HG02798 (cell line): ENCODE measurements around the gene CELA3B.
"Not testable (repeated sequence)": the region's sequence is repeated elsewhere in the genome, so short reads cannot be mapped to it uniquely, and the experiment has no call there.

ENCODE experiments used
- ATAC-seq: cut with Tn5 transposase; IDR thresholded peaks from one replicate; pipeline ENCODE4 v1.9.1; 2021; ENCODE audit warnings: mild to moderate bottlenecking; ENCODE audit not compliant: unreplicated experiment, poor library complexity

Gene CELA3B

DNA sequence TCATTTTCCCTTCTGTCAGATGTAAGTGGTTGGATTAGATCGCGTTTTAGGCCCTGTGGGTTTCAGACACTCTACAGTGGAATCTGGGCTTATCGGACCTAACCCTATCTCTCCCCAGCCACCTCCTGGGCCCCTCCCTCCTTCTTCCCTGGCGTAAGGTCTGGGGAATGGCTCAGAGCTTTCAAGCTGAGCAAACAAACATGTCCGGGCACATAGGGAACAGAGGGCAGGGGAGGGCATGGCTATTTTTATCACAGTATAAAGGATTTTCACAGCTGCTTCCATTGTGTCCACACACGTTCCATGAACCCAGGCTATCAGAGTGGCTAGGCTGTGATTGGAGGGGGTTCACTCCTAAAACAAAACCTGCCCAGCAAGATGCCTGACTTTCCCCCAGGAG lies 2.1 kb upstream of the CELA3B start:
- ATAC-seq: not testable (repeated sequence)

DNA sequence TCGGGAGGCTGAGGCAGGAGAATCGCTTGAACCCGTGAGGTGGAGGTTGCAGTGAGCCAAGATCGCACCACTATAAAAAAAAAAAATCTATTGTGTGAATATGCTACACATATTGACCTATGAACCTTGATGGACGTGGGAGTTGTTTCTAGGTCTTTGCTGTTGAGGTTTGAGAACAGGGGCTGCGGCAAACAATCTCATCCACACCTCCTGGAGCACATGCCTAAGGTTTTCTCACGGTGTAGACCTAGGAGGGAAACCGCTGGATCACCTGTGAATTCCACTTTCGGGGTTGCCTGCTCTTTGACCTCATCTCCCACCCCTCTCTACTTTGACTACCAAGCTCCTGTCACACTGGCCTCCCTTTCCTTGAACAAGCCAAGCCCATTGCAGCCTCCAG lies 1.5 kb upstream of the CELA3B start:
- not testable (repeated sequence) for ATAC-seq

- not testable (repeated sequence) for ATAC-seq
Observed at GRCh38 chr1:21978209-21978608, 1.4 kb downstream of the CELA3B start.

GRCh38 chr1:21980515-21981220 lies 3.8 kb downstream of the CELA3B start:
- not testable (repeated sequence) for ATAC-seq

DNA sequence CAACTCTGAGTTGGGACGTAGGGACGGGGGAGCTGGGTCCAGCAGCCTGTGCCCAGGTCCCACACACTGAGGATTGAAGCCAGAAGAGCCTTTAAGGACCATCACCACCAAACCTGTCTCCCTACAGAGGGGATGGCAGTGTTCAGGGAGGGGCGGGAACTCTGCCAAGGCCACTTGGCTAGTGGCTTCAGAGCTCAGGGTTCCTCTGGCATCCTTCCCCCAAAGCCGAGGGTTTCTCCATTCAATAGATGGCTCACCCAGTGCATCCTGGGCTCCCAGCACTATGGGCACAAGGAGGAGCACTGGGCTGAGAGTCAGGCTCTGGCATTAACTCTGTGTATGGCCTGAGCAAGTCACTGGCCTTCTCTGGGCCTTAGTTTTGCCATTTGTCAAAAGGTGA lies 4.4 kb downstream of the CELA3B start:
- ATAC-seq: not testable (repeated sequence)

DNA sequence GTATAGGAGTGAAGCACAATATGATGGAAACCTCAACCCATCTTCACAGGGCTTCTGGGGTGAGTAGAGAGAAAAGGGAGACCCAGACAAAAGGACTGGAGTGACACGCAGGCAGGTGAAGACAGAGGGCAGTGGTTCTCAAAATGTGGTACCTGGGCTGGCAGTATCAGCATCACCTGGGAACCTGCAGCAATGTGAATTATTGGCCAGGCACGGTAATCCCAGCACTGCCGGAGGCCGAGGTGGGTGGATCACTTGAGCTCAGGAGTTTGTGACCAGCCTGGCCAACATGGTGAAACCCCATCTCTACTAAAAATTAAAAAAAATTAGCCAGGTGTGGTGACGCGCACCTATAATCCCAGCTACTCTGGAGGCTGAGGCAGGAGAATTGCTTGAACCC lies 5.3 kb downstream of the CELA3B start:
- not testable (repeated sequence) for ATAC-seq

- ATAC-seq: not testable (repeated sequence)
Observed at GRCh38 chr1:21983539-21983938, 6.7 kb downstream of the CELA3B start.

DNA sequence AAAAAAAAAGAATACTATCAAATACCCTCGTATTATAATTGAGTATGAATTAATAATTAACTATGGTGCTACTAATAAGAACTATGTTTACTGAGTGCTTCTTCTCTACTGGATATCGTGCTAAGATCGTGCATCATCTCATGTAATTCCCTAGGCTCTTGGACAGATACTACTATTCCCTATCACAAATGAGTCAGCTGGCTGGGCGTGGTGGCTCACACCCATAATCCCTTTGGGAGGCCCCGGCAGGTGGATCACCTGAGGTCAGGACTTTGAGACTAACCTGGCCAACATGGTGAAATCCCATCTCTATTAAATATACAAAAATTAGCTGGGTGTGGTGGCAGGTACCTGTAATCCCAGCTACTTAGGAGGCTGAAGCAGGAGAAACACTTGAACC lies 9.1 kb downstream of the CELA3B start:
- ATAC-seq: not testable (repeated sequence)

DNA sequence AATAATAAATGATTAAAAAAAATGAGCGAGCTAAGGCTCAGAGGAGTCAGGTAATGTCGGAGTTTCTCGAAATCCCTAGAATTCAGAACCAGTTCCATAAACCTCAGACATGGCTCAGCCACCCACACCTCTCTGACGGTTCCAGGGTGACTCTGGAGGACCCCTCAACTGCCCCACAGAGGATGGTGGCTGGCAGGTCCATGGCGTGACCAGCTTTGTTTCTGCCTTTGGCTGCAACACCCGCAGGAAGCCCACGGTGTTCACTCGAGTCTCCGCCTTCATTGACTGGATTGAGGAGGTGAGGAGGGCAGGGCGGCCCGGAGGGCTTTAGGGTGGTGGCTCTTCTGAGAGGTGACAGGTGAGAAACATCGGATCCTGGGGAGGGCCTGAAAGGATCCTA lies 9.6 kb downstream of the CELA3B start:
- ATAC-seq: not testable (repeated sequence)

- not testable (repeated sequence) for ATAC-seq
Observed at GRCh38 chr1:21989672-21990393, 13.0 kb downstream of the CELA3B start.

DNA sequence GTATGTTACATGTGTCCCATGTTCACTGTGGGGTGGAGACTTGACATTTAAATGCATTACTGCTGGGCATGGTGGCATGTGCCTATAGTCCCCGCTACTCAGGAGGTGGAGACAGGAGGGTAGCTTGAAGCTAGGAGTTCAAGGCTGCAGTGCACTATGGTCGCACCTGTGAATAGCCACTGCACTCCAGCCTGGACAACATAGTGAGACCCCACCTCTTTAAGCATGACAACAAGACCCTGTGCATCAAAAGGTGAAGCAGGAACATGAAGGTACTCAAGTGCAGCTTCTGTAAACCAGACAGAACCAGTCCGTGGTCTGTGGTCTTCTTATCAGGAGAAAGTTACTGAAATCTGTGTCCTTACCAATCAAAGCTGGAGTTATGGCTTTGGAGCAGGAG lies 15.4 kb downstream of the CELA3B start:
- ATAC-seq: not testable (repeated sequence)

DNA sequence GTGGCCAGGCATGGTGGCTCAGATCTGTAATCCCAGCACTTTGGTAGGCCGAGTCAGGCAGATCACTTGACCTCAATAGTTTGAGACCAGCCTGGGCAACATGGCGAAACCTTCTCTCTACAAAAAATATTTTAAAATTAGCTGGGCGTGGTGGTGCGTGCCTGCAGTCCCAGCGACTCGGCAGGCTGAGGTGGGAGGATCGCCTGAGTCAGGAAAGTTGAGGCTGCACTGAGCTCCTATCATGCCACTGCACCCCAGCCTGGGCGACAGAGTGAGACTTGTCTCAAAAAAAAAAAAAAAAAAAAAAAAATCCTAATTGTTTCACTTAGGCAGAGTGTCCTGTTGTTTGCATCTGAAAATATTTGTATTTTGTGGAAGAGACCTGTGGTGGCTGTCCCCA lies 17.9 kb downstream of the CELA3B start:
- ATAC-seq: not testable (repeated sequence)

DNA sequence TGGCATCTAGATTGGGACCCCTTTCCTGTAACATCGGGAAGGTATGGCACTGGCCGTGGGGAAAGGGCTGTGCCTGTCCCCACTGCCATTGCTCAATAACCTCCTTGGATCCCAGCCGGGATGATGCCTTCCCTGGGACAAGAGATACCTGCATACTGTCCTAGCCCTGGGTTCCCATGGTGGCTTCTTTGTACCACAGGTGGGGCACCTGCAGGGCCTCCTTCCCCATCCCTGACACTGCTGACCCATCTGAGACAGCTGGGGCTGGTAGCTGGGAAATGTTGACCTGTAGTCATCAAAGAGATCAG lies 19.8 kb downstream of the CELA3B start:
- ATAC-seq: not testable (repeated sequence)

GRCh38 chr1:21997891-21998623 lies 21.2 kb downstream of the CELA3B start:
- ATAC-seq: not testable (repeated sequence)

DNA sequence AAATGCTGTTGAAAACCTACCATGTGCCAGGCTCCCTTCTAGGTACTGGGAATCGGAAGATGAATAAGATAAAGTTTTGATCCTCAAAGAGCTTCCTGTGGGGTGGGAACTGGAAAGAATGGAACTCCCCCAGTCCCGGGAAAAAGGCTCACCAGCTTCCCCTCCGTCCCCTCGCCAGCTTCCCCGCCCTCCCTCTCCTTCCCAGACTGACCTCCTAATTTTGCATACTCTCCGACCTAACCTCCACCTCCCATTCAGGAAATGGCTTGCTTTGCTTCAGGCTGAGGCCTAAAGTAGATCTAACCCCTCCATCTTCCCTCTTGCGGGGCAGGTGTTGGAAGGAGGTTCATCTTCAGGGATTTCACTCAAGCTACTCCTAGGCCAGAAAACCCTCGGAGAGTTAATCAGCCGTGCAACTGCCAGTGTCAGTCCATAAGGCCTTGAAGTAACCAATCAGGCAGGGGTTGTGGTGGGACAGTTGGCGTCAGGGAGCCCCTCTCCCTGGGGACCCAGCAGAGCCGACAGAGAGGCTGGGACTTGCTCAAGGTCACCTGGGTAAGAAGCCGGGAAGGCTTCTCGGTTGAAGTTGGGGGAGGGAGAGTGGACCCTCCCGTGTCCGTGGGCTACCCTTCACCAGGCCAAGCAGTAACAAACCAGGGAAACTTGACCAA lies 21.9 kb downstream of the CELA3B start:
- not testable (repeated sequence) for ATAC-seq

DNA sequence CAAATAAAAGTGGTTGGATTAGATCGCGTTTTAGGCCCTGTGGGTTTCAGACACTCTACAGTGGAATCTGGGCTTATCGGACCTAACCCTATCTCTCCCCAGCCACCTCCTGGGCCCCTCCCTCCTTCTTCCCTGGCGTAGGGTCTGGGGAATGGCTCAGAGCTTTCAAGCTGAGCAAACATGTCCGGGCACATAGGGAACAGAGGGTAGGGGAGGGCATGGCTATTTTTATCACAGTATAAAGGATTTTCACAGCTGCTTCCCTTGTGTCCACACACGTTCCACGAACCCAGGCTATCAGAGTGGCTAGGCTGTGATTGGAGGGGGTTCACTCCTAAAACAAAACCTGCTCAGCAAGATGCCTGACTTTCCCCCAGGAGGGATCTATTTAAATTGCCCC lies 22.8 kb downstream of the CELA3B start:
- ATAC-seq: not testable (repeated sequence)

DNA sequence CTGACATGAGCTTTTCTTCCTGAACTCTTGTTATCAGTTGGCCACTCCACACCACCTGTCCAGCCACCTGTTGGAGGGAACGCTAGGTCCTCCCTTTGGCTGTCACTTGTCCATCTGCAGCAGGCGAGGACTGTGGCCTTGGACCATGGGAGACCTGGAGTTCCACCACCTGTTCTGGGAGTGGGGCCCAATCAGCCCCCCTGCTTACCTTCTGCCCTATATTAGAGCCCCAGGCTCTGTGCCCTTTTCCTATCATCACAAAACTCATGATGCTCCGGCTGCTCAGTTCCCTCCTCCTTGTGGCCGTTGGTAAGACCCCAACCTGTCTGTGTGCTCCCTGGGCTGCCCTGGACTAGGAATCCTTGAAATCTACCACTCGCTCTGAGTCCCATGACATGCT lies 24.6 kb downstream of the CELA3B start, which contains the start of gene CELA3A:
Gene CELA3A (plus strand): TSS at position 249 of the 400 bp plus-strand sequence. CDS start 18 bp downstream, at position 267.
- no peak for ATAC-seq

DNA sequence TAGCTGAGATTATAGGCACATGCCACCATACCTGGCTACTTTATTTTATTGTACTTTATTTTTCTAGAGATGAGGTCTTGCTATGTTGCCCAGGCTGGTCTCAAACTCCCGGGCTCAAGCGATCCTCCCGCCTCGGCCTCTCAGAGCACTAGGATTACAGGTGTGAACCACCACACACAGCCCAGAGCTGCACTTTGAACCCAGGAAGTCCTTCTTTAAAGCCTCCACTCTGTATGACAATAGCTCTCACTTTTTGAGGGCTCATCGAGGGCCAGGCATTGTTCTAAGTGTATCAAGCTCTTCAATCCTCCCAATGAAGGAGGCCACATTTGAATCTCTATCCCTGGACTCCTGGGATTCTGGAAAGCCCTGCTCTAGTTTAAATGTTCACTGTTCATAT lies 25.6 kb downstream of the CELA3B start:
- ATAC-seq: not testable (repeated sequence)

- not testable (repeated sequence) for ATAC-seq
Observed at GRCh38 chr1:22002875-22003274, 26.1 kb downstream of the CELA3B start.

- ATAC-seq: not testable (repeated sequence)
Observed at GRCh38 chr1:22003959-22004358, 27.1 kb downstream of the CELA3B start.
